Amniotic stem cell (primary cell): ENCODE data around the gene KAT6B.

ENCODE experiments used
- DNase-seq: peaks from one replicate; lab custom pipeline; 2025; lab: John Stamatoyannopoulos, UW

KAT6B gene

DNA sequence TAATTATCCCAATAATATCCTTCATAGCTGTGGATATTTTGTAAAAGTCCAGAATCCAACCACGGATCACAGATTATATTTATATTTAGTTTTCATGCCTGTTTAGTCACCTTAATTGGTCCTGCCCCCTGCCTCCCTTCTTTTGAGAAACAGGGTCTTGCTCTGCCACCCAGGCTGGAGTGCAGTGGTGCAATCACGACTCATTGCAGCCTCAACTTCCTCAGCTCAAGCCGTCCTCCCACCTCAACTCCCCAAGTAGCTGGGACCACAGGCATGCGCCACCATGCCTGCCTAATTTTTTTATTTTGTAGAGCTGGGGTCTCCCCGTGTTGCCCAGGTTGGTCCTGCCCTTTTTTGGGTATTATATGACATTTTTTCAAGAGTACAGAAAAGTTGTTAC is 129.4 kb downstream of the KAT6B start:
- DNase-seq, result no peak

DNA sequence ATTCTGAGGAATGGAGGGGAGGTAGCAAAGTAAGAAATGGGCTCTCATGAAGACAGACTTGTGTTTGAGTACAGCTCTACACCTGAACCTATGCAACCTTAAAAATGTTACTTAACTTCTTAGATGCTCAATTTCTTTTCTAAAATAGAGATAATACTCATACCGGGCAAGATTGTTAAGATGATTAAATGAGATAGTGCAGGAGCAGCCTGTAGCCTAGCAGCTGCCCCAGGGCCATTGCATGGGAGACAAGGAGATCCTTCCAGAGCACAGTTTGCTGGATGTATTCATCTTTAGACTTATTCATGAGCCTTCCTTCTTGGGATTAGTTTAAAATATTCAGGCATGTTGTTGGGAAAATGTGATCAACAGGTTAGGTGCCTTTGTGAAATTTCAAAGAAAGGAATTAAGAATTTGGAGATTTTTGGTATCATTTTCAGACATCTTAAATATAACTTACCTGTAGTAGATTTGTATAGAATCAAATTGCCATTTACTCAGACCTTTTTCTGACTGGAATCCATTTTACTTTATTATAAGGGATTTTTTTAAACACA is 130.2 kb downstream of the KAT6B start:
- no peak for DNase-seq

DNA sequence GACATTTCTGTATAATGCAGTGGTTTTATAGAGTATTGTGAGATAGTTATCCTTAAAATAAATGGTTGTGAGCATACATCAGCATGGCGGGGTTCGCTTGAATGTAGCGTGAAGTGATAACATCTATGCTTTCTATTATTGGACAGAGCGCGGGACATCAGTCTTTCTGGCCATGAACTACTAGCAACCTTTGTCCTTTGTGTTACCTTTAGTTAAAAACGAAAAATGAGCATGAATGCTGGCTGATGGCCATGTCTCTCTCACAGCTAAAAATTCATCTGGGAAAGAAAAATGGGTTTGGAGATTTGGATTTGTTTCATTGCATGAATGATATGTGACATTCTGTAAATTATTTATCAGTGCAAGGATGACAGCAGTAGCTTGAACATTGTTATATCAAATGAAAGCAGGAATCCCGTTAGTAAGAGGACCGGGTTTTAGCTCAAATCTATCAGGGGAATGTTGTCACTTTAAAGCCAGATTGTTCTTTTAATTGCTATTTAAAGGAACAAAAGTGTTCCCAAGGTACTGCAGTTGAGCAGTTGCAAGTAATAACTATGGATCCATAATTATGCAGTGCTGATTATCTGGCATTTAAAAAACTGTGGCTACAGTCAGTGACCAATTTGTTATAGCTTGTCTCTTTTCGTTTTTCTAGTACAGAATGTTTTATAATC is 131.0 kb downstream of the KAT6B start:
- no peak for DNase-seq

DNA sequence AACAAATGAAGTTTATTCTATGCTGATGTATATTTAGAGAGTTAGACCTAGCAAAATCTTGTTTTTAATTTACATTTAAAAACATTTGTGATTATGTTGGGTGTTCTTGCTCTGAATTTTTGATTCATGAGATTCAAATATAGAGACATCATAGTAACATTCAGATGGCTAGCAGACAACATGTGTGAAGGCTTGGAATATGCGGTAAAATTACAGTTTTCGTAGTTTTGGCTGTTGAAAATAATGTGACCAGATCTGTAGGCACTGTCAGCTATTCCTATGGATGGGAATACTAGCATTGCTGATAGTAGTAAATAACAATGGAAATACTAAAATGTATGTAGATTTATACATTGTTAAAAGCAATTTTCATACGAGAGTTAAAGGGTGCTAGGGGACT is 131.9 kb downstream of the KAT6B start:
- DNase-seq, result no peak

DNA sequence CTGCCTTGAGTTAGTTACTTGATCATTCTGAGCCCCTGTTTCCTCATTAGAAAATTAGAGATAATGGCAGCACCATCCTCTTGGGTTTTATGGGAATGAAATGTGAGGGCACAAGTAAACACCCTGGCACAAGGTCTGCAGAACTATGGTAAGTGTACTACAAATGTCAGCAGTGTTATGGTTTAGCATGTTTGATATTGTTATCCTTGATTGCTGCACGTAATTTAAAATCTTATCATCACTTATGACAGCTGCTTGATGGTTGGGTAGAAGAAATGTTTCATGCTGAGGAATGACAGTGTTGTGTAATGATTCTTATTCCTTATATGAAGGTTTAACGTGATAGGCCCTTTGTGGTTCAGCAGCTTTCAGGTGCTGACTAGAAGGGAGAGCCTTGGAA is 134.3 kb downstream of the KAT6B start:
- DNase-seq, result no peak

DNA sequence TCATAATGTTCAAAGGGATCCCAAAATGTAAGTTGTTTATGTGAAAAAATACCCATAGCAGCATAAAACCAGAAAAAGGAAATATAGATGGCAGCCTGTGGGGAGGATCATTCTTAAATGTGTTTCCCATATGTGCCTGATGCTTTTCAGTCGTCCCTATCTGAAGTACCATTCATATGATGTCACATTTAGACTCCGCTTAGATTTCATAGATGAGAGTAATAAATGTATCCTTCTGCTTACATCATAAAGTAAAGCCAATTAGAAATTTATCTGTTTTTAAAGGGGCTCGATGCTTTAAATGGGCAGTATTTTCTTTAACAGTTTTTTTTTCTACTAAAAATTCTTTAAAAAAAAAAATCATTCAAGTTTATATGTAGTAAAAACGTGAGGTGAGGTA is 136.1 kb downstream of the KAT6B start:
- DNase-seq, result no peak

DNA sequence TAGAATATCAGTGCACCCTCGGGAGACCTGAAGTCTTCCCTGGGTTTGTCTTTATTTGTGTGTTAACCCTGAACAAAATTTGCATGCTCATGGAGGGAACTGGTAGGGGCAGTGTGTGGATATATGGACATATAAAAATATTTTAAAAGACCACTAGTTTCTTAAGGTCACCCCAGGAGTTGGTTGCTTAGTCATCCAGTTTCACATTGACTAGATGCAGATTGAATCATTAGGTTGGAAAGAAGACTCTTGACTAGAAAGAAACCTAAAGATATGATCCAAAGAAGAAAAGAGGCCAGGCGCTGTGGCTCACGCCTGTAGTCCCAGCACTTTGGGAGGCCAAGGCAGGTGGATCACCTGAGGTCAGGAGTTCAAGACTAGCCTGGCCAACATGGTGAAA is 137.1 kb downstream of the KAT6B start:
- no peak for DNase-seq

DNA sequence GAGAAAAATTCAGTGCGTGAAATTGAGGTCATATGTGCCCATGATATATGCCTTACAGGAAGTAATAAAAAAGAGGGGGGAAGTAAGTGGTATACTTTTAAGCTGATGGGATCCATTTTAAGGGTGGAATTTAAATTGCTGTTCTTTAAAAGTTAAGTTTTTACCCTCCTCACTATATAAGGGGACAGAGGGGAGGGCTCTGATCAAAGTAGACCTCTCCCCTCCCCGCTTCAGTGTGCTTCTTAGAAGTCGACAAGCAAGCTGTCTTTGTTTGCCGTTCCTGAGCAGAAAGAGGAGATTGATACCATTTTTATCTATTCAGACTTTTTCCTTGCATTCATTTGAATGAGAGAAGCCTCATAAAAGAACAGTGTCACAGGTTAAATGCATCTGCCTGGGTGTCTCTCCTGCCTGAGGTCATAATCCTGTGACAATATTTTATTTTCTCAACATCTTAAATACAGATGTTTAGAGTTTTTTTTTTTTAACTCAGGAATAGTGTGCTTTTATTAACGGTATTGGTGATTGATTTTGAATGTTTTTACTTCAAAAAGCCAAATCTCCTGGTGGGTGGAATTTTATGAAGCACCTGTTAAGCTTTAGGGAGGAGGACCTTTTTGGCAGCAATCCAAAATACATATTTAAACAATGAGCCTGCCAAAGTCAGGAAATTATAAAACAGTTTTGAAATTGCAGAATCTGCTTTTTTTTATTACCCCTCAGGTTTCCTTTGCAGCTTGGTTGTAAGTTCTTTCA is 141.7 kb downstream of the KAT6B start:
- DNase-seq, result no peak

DNA sequence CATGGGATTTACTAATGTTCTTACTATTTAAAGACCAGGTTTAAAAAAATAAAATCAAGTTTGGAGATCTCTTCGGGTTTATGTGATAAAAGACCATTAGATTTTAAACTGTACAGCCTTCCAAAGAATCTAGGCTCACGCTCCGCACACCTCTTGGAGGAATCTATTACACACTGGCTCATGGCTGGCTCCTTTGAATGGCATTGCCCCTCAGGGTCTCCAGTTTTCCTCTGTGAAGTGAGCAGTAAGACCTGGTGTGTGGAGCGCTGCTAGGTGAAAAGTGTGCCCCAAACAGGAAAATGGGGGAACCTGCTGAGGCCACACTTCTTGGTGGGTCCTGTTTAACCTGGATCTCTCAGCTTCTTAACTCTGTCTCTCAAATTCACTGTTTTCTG is 142.3 kb downstream of the KAT6B start:
- DNase-seq, result no peak

DNA sequence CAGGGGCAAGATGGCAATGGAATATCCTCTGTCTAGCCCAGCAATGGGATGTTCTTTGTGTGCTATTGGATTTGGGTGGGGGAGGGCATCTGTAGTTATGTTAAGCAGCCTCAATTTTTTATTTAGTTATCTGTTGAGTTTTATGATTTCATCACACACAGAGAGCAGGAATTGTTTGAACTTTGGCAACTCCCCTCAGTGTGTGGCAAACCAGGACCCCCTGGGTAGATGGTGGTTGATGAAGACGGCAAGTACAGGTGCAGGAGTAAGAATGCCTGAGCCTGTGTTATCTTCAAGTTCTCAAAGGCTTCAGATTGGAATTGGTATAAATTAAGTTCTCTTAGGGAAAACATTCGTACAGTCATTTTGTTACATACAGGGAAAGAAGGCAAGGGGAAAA is 142.7 kb downstream of the KAT6B start:
- DNase-seq, result no peak

DNA sequence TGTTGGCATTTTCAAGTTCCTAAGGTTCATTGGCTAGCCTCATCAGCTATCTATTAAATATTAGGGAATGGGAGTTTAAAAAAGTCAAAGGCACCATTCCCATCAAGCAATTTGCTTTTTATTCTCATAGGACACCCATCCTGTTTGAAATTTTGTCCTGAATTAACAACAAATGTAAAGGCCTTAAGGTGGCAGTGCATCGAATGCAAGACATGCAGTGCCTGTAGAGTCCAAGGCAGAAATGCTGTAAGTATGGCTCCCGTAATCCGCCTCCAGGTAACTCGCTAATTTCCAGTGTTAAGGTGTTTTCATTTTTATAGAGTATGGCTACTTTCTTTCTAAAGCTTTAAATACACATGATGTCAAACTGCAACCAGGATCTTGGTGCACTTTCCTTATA is 143.1 kb downstream of the KAT6B start:
- no peak for DNase-seq

DNA sequence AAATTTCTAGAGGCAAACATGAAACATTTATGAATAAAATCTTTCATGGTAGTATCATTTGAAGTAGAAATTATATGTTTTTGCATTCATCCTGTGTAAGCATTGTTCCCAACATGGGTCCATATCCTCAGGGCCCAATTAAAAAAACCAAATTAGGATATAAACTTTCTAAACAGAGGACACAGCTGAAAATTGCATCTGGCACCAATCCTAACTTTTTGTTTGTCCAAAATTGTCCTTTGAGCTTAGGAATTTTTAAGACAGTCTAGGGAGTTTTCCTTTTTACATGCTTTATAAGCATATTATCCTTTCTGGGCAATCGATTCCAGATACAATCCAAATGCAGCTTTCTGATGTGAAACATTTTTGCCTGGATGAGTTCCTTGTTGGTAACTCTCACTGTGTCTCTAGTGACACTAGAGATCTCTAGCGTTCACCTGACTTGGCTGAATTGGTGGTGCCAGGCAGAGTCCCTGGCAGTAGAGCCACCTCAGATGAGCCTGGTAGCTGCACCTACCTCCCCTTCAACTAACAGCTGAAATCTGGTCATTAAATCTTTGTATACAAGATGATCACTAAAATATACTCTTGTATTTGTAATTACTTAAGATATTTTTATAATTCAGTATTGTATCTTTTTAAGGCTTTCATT is 147.5 kb downstream of the KAT6B start:
- DNase-seq, result no peak

DNA sequence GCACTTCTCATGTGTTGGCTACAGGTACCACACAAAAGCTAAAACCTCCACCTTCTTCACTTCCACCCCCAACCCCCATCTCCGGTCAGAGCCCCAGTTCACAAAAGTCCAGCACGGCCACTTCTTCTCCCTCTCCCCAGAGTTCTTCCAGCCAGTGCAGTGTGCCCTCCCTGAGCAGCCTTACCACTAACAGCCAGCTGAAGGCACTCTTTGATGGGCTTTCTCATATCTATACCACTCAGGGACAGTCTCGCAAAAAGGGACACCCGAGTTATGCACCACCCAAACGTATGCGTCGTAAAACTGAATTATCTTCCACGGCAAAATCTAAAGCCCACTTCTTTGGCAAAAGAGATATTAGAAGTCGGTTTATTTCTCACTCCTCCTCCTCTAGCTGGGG is 149.4 kb downstream of the KAT6B start:
- DNase-seq, result no peak

DNA sequence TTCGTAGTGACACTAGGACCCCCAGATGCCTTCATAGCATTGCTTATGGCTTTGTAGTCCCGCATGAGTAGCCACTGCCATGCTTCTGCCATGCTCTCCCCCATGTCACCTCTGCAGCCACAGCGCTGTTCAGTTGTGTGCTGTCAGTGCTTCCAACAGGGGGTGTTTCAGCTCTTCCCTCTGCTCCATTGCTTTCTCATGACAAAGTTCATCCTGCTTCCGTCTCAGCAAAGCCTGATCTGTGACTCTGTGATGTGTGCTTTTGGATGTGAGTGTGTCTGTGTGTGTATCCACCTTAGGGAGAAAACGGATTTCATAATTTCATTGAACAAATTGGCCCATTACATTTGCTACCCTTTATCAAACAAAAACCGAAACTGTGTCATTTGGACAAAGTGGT is 150.2 kb downstream of the KAT6B start:
- DNase-seq, result no peak

DNA sequence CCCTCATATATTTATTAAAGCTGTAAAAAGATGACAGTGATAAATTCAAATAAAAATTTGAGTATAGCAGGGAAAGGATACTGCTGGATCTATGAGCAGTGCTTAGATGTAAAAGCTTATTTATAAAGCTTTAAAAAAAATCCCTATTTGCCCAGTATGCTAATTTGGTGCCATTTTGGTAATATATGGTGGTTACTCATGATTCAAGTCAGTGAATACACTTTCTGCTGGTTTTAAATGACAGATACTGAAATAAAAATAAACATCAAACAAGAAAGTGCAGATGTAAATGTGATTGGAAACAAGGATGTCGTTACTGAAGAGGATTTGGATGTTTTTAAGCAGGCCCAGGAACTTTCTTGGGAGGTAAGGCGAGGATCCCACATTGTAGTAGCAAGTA is 150.7 kb downstream of the KAT6B start:
- DNase-seq, result no peak

DNA sequence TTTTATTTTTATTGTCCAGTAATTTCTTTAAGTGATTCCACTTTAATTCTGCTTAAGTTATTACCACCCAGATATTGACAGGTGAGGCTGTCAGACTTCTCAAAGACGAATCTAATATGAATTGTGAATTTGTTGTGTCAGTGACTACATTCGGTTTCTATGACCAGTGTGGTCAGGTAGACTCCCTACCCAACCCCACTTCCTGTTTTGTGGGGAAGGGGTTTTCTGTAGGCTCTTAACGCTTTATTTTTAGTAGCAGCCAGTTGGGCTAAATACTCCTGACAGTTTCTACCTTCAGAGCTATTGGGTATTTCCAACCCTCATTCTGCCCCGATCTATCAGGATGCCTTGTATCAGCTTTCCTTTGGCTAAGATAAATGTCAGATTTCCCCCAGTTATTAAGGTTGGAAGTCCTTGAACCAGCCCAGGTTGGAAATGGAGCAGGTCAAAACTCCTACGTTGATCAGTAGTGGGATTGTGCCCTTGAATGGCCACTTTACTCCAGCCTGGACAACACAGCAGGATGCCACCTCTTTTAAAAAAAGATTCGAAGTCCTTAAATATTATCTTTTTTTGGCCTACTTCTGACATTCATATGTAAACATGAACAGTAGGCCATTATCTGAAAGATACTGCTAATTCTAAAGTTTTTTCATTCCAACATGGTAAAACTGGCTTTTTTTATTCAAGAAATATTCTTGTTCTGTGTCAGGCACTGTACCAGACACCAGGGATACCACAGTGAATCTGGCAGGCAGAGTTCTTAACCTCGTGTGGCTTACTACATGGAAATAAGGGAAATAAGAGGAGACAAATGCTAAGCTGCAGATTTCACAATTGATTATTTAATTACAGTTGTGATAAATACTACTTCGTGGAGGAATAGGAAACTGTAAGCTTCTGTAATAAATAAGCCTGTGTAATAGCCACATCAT is 151.8 kb downstream of the KAT6B start:
- no peak for DNase-seq

DNA sequence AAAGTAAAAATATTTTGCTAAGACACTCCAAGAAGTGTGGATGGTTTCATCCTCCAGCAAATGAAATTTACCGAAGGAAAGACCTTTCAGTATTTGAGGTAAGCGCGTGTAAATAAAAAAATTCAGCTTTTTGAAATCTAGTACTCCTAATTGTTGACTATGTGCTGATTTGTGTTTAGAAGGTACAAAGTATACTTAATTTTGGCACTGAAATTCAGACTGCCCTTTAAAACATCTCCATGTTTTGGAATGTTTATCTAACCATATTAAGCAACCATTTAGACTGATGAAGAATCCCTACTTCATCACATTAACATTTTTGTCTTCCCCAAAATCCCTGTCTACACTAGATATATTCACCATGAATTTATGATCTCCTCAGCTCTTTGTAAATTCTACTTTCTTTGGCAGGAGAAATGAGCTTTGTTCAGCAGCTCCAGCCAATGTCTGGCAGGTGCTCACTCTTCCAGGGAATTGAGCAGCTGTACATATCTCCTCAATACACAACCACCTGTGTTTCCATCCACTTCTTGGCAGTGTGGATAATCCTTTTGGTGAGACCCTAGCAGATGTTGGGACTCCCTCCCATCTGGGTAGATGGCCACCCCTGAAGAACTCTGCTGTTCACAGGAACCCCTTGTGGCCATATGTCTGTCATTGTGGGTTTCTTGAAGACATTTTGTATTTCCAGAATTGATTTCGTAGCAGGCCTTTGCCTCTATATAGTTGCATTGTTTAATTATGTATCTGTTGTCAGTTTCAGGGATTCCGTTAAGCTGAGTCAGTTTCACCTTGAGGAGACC is 155.6 kb downstream of the KAT6B start:
- DNase-seq, result no peak

DNA sequence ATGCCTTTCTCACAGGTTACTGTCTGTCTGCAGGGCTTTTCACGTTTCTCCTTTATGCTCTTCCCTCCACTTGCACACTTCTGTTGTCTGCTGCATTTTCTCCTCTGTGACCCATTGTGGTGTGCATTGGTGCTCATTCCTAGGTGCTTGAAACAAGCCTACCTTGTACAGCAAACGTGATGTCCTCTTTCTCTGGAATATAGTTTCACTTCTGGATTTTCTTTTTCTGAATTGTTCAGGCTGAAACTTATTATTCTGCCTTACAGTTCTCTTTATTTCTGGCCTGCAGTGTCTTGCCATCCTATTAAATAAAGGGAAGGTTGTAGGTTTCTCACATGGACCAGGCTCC is 156.2 kb downstream of the KAT6B start:
- DNase-seq, result no peak

DNA sequence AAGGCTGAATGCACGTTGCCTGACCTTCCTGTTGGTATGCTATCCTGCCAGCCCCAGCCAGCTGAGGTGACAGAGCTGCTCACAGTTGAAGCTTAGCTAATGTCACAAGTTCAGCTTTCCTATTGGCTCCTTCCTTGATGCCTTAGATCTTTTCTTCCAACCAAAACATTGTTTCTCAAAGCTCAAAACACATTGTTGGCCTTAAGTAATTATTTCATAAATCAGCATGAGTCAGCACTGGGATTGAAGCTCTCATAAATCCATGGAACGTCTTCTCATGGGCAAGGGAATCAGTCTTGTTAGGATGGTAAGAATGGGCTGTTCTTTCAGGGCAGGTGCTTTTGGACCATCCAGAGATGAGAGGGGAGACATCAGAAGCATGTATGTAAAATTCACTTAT is 157.0 kb downstream of the KAT6B start:
- DNase-seq, result no peak

DNA sequence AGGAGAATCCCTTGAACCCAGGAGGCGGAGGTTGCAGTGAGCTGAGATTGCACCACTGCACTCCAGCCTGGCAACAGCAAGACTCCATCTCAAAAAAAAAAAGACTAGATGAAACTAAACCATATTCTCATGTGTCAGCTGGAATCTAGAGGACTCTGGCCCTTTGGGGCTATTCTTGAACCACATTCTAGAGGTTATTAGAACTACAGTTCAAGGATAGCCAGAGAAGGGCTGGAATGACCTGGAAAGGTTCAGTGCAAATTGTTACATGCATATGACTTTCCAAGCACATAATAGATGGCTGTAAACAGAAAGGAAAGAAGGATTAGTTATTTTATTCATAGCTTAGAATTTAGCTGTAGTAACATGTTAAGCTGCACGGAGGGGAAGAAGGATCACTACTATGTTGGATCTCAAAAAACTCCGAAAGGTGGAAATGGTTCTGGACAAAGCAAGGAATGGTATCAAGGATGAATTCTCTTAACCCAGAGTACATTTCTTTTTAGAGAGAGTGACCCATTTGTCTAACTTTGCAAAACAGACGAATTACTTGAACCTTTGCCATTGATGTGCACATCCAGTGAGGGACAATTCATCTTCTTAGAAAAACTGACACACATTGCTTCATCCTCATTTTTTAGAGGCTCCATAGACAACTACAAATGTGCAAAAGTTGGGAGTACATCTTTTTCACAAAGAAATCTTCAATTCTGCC is 161.1 kb downstream of the KAT6B start:
- DNase-seq, result no peak
